Measurements from ENCODE around the gene NRXN3. TPM values are rescaled to one million over a fixed set of nuclear protein-coding genes. Genes with fewer than 3 reads are reported as not detected.

Gene NRXN3
- total RNA-seq, 1 experiment from 2014 or later = not detected

GRCh38 chr14:79581912-79582576 is 1411.9 kb downstream of the NRXN3 start:
- no TSS peak for BruUV-seq (replicated peaks)
- CTCF ChIA-PET = no interaction called here
- Histone ChIP-seq H3K4me3 (ENCODE audit: low read depth in 2 of 2, low read length in 2 of 2) (no peak overlapping the region), H3K27me3 (ENCODE audit: control insufficient read depth, insufficient read depth, low read length) (no peaks in the 10 kb centered on the region), H3K36me3 (ENCODE audit: control insufficient read depth, insufficient read depth, low read length) (no peaks in the 10 kb centered on the region), H3K9me3 (ENCODE audit: control insufficient read depth, insufficient read depth, low read depth, low read length) (no peaks in the 10 kb centered on the region), H3K27ac (ENCODE audit: low read length) (no peak overlapping the region), H3K4me1 (ENCODE audit: control insufficient read depth, insufficient read depth, low read length) (no peaks in the 10 kb centered on the region)
- POLR2A ChIA-PET = no interaction called here
- no peak for DNase-seq (ENCODE audit: low read depth, low spot score)
- in situ Hi-C loops (cut with HindIII; ENCODE audit: low pct_unique_long_range_greater_than_20kb, low sequenced_read_pairs) (no loop called here), intact Hi-C loops (cut with micrococcal nuclease; ENCODE audit: unreplicated experiment) (no loop called here)
- TF ChIP-seq SIN3A (IDR thresholded peaks at IDR 0.05; ENCODE audit: borderline replicate concordance, insufficient read depth, low read depth, low read length) (no peak), REST (IDR thresholded peaks at IDR 0.05; ENCODE audit: insufficient read depth in 1 of 2, low read depth in 2 of 2, low read length in 1 of 2) (no peak), TCF7L2 (IDR thresholded peaks at IDR 0.05; ENCODE audit: low read depth, low read length) (no peak), CTCF (IDR thresholded peaks at IDR 0.05) (no peak), POLR2AphosphoS5 (IDR thresholded peaks at IDR 0.05; ENCODE audit: low read depth, low read length) (no peak)
- no peak for ATAC-seq

GRCh38 chr14:79583738-79584408 is 1413.7 kb downstream of the NRXN3 start:
- Histone ChIP-seq H3K27ac (ENCODE audit: low read length) (no peak overlapping the region), H3K4me1 (ENCODE audit: control insufficient read depth, insufficient read depth, low read length) (no peaks in the 10 kb centered on the region), H3K9me3 (ENCODE audit: control insufficient read depth, insufficient read depth, low read depth, low read length) (no peaks in the 10 kb centered on the region), H3K27me3 (ENCODE audit: control insufficient read depth, insufficient read depth, low read length) (no peaks in the 10 kb centered on the region), H3K4me3 (ENCODE audit: low read depth in 2 of 2, low read length in 2 of 2) (no peak overlapping the region), H3K36me3 (ENCODE audit: control insufficient read depth, insufficient read depth, low read length) (no peaks in the 10 kb centered on the region)
- no peak for TF ChIP-seq CTCF (IDR thresholded peaks at IDR 0.05)
- TF ChIP-seq POLR2AphosphoS5 (IDR thresholded peaks at IDR 0.05; ENCODE audit: low read depth, low read length) = no peak
- no peak for TF ChIP-seq SIN3A (IDR thresholded peaks at IDR 0.05; ENCODE audit: borderline replicate concordance, insufficient read depth, low read depth, low read length)
- TF ChIP-seq TCF7L2 (IDR thresholded peaks at IDR 0.05; ENCODE audit: low read depth, low read length) = no peak
- intact Hi-C loops (cut with micrococcal nuclease; ENCODE audit: unreplicated experiment) (no loop called here), in situ Hi-C loops (cut with HindIII; ENCODE audit: low pct_unique_long_range_greater_than_20kb, low sequenced_read_pairs) (no loop called here)
- ATAC-seq (no peak), DNase-seq (ENCODE audit: low read depth, low spot score) (no peak)
- no TSS peak for BruUV-seq (replicated peaks)
- ChIA-PET POLR2A (no interaction called here), CTCF (no interaction called here)

Data from Panc1 (cell line).